Fibroblast of the aortic adventitia (primary cell): ENCODE measurements around the gene OR5D13. TPM values are rescaled to one million over a fixed set of nuclear protein-coding genes. Genes with fewer than 3 reads are reported as not detected.

ENCODE experiments used
- DNase-seq: peaks from one replicate; pipeline ENCODE4 v3.0.0-alpha.2; 2010; ENCODE audit warnings: low read depth
- H3K4me3 ChIP-seq: 2 replicates; pipeline ENCODE4 v1.5.1; 2011; ENCODE audit warnings: low read depth, mild to moderate bottlenecking, control low read depth, low read length, moderate library complexity
- total RNA-seq: library from RNA; depleted of rRNA; stranded (reverse); fragments of >200 nt; gene quantifications from 2 replicates; pipeline ENCODE4 v1.2.3, GENCODE V29; 2012; ENCODE audit warnings: low replicate concordance
- TF ChIP-seq, protein P1 (sequence below): IDR thresholded peaks from 2 replicates; pipeline ENCODE4 v1.5.1; 2011; ENCODE audit warnings: mild to moderate bottlenecking, low read length, control low read depth, inconsistent platforms; ENCODE audit not compliant: insufficient read depth

The OR5D13 gene, protein sequence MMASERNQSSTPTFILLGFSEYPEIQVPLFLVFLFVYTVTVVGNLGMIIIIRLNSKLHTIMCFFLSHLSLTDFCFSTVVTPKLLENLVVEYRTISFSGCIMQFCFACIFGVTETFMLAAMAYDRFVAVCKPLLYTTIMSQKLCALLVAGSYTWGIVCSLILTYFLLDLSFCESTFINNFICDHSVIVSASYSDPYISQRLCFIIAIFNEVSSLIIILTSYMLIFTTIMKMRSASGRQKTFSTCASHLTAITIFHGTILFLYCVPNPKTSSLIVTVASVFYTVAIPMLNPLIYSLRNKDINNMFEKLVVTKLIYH
- not detected in 2 replicates for total RNA-seq

DNA sequence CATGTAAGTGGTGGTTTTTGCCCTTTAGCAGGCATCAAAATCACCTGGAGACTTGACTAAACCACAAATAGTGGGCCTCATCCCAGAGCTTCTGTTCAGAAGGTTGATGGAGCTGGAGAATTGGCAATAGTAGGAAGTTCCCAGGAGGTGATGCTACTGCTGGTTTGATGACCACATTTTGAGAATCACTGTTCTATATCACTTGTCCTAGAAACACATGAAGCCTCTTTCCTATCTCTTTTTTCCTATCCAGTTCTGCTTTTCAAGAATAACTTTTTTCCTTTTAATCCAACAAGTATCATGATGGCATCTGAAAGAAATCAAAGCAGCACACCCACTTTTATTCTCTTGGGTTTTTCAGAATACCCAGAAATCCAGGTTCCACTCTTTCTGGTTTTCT, at the start of gene OR5D13:
Gene OR5D13, plus strand, starts transcription at position 301 of the 400 bp plus-strand sequence. Its CDS starts 0 bp downstream, at position 301.
- TF ChIP-seq, protein P1, sequence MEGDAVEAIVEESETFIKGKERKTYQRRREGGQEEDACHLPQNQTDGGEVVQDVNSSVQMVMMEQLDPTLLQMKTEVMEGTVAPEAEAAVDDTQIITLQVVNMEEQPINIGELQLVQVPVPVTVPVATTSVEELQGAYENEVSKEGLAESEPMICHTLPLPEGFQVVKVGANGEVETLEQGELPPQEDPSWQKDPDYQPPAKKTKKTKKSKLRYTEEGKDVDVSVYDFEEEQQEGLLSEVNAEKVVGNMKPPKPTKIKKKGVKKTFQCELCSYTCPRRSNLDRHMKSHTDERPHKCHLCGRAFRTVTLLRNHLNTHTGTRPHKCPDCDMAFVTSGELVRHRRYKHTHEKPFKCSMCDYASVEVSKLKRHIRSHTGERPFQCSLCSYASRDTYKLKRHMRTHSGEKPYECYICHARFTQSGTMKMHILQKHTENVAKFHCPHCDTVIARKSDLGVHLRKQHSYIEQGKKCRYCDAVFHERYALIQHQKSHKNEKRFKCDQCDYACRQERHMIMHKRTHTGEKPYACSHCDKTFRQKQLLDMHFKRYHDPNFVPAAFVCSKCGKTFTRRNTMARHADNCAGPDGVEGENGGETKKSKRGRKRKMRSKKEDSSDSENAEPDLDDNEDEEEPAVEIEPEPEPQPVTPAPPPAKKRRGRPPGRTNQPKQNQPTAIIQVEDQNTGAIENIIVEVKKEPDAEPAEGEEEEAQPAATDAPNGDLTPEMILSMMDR = no peak
- no peak for DNase-seq
- H3K4me3 ChIP-seq = no peak within 1 kb of the TSS

DNA sequence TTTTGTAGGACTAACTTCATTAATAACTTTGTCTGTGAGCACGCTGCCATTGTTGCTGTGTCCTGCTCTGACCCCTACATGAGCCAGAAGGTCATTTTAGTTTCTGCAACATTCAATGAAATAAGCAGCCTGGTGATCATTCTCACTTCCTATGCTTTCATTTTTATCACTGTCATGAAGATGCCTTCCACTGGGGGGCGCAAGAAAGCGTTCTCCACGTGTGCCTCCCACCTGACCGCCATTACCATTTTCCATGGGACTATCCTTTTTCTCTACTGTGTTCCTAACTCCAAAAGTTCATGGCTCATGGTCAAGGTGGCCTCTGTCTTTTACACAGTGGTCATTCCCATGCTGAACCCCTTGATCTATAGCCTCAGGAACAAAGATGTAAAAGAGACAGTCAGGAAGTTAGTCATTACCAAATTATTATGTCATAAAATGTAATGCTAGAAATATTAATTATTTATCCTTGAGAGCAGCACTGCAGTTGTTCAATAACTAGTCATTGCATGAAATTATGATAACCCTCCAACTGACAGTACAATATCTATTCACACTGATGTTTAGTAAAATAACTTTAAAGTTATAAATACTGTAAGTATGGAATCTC, 46.4 kb upstream of the OR5D13 start:
- DNase-seq = no peak
- TF ChIP-seq, protein P1 = no peak
- no peak overlapping the region for H3K4me3 ChIP-seq

DNA sequence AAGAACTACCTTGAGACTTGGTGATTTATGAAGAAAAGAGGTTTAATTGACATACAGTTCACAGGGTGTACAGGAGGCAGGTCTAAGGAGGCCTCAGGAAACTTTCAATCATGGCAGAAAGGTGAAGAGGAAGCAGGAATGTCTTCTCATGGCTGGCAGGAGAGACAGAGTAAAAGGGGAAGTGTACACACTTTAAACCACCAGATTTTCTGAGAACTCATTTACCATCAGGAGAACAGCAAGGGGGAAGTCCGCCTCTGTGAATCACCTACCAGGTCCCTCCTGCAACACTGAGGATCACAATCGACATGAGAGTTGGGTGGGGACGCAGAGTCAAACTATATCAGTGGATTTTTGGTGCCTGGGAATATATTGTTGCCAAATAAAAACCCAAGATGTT, 40.3 kb upstream of the OR5D13 start:
- TF ChIP-seq, protein P1 = no peak
- H3K4me3 ChIP-seq = no peak overlapping the region
- no peak for DNase-seq

DNA sequence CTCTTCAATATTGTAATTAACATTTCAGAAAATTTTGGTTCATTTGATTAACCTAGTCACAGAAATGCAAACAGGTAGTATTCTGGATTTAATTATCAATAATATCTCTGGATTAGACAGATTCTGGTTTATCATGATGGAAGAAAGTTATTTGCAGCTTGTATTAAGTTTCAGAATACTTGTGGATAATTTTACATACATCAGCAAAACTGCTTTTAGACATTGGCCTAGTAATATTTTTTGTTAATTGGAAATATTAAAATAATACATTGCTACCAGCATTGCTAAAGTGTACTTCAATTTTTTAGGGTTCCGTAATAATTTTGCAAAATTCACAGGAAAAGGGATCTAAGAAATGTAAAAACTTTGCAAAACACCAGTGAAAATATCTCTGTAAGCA, 18.4 kb downstream of the OR5D13 start:
- no peak for DNase-seq
- H3K4me3 ChIP-seq = no peak overlapping the region
- TF ChIP-seq, protein P1 = no peak

DNA sequence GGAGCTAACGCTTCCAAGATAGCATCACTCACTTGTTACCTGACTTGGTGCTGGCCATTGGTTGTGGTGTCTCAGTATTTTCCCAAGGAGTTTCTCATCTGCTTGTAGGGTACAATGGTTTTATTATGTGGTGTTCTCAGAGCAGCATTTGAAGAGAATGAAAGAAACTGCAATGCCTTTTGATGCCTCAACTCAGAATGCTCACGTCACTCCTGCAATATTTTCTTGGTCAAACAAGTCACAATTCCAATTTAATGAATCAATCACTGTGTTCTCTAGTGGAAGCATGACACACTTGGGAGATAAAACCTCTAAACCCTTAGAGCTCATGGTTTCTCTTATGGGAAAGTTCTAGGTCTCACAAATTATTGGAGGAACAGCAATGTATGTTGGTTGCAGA, 20.1 kb downstream of the OR5D13 start:
- H3K4me3 ChIP-seq = no peak overlapping the region
- no peak for DNase-seq
- TF ChIP-seq, protein P1 = no peak

DNA sequence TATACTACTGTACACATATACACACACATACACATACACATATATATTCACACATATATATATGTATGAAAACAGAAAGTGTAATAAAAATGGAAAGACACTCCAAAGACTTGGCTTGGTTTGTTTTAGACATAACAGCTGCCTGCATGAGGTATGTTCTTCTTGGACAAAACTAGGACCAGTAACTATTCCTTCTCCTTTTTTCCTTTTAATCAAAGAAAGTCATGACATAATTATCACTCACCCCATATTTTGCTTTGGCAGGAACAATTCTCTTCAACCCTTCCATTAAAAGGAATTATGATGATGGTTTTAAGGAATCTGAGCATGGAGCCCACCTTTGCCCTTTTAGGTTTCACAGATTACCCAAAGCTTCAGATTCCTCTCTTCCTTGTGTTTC, 22.0 kb downstream of the OR5D13 start, which contains the start of gene OR5D14:
Gene OR5D14, plus strand, starts transcription at position 301 of the 400 bp plus-strand sequence. Its CDS starts 0 bp downstream, at position 301.
- TF ChIP-seq, protein P1 = no peak
- DNase-seq = no peak
- no peak within 1 kb of the TSS for H3K4me3 ChIP-seq
